MM.1S (cell line): ENCODE data around the gene KDM4F.

ENCODE experiments used
- DNase-seq: peaks from one replicate; pipeline ENCODE4 v3.0.0-alpha.2; 2015
- H2AFZ ChIP-seq: fragments of 300-600 bp; sonication (generic); 2 replicates; pipeline ENCODE4 v1.6.0; 2016; ENCODE audit warnings: antibody characterized with exemption, low read length
- H3F3A ChIP-seq: fragments of 300-600 bp; sonication (generic); 2 replicates; pipeline ENCODE4 v1.6.1; 2016; ENCODE audit warnings: mild to moderate bottlenecking, antibody characterized with exemption, low read length, moderate library complexity, mixed read lengths; ENCODE audit not compliant: insufficient read depth
- H3K27ac ChIP-seq: fragments of 300-600 bp; sonication (generic); 2 replicates; pipeline ENCODE4 v1.5.1; 2016; ENCODE audit warnings: mild to moderate bottlenecking, low read length
- H3K27me3 ChIP-seq: fragments of 300-600 bp; sonication (generic); replicated peaks from 2 replicates; pipeline ENCODE4 v1.6.0; 2016; ENCODE audit warnings: low read length; ENCODE audit not compliant: insufficient read depth
- H3K36me3 ChIP-seq: fragments of 300-600 bp; sonication (generic); replicated peaks from 2 replicates; pipeline ENCODE4 v1.6.1; 2016; ENCODE audit warnings: mild to moderate bottlenecking, low read length, mixed read lengths; ENCODE audit not compliant: insufficient read depth
- H3K4me1 ChIP-seq: fragments of 300-600 bp; sonication (generic); 2 replicates; pipeline ENCODE4 v1.6.1; 2016; ENCODE audit warnings: low read length, mixed read lengths
- H3K4me2 ChIP-seq: fragments of 300-600 bp; sonication (generic); 2 replicates; pipeline ENCODE4 v1.6.0; 2016; ENCODE audit warnings: low read depth, low read length
- H3K4me3 ChIP-seq: fragments of 300-600 bp; sonication (generic); 2 replicates; pipeline ENCODE4 v1.5.1; 2016; ENCODE audit warnings: low read length, mixed read lengths
- H3K79me2 ChIP-seq: fragments of 300-600 bp; sonication (generic); 2 replicates; pipeline ENCODE4 v1.6.1; 2016; ENCODE audit warnings: mixed run types, low read length, mixed read lengths
- H3K9ac ChIP-seq: fragments of 300-600 bp; sonication (generic); 2 replicates; pipeline ENCODE4 v1.6.1; 2016; ENCODE audit warnings: low read length, mixed read lengths
- H3K9me2 ChIP-seq: fragments of 300-600 bp; sonication (generic); replicated peaks from 2 replicates; pipeline ENCODE4 v1.6.1; 2016; ENCODE audit warnings: mild to moderate bottlenecking, low read length, mixed read lengths; ENCODE audit not compliant: insufficient read depth
- H3K9me3 ChIP-seq: fragments of 300-600 bp; sonication (generic); replicated peaks from 2 replicates; pipeline ENCODE4 v1.6.1; 2016; ENCODE audit warnings: mild to moderate bottlenecking, low read length, mixed read lengths; ENCODE audit not compliant: insufficient read depth
- H4K20me1 ChIP-seq: fragments of 300-600 bp; sonication (generic); 2 replicates; pipeline ENCODE4 v1.6.1; 2016; ENCODE audit warnings: mild to moderate bottlenecking, low read length, moderate library complexity, mixed read lengths; ENCODE audit not compliant: insufficient read depth
- CTCF ChIP-seq: fragments of 300-600 bp; sonication (generic); IDR thresholded peaks from 2 replicates; pipeline ENCODE4 v1.5.1; 2016; ENCODE audit warnings: antibody characterized with exemption, low read length, mixed read lengths
- EZH2 ChIP-seq: fragments of 300-600 bp; sonication (generic); optimal IDR thresholded peaks from 2 replicates; pipeline ENCODE3; 2017; ENCODE audit warnings: low read depth, mild to moderate bottlenecking, antibody characterized with exemption, low read length, mixed read lengths
- EZH2phosphoT487 ChIP-seq: fragments of 300-600 bp; sonication (generic); IDR thresholded peaks from 2 replicates; pipeline ENCODE4 v1.6.1; 2018; ENCODE audit warnings: antibody characterized with exemption, low read length

Gene KDM4F

GRCh38 chr11:95085117-95085816 lies 36.0 kb downstream of the KDM4F start:
- 0 out of 2 replicates have a peak, but pooled peaks cover under 1% of the 10 kb centered on the region for H3K79me2 ChIP-seq
- H2AFZ ChIP-seq: no peak overlapping the region
- no peaks in the 10 kb centered on the region for H3K9me2 ChIP-seq
- no peak overlapping the region for H3K4me2 ChIP-seq
- H3K27ac ChIP-seq: no peak overlapping the region
- no peaks in the 10 kb centered on the region for H3K9me3 ChIP-seq
- peaks cover 12% of the 10 kb centered on the region for H3F3A ChIP-seq
- H4K20me1 ChIP-seq: no peaks in the 10 kb centered on the region
- H3K4me1 ChIP-seq: peaks cover 7% of the 10 kb centered on the region
- no peak overlapping the region for H3K4me3 ChIP-seq
- H3K36me3 ChIP-seq: no peaks in the 10 kb centered on the region
- H3K9ac ChIP-seq: no peak overlapping the region
- no peaks in the 10 kb centered on the region for H3K27me3 ChIP-seq
- no peak for TF ChIP-seq CTCF
- no peak for TF ChIP-seq EZH2phosphoT487
- TF ChIP-seq EZH2: no peak
- DNase-seq: no peak

GRCh38 chr11:95086151-95086550 lies 36.9 kb downstream of the KDM4F start:
- Histone ChIP-seq H3K9me2 (no peaks in the 10 kb centered on the region), H3K27ac (no peak overlapping the region)

GRCh38 chr11:95086836-95087570 lies 37.8 kb downstream of the KDM4F start:
- peaks cover 15% of the 10 kb centered on the region for H3F3A ChIP-seq
- H3K9ac ChIP-seq: no peak overlapping the region
- no peaks in the 10 kb centered on the region for H3K27me3 ChIP-seq
- H3K9me2 ChIP-seq: no peaks in the 10 kb centered on the region
- no peaks in the 10 kb centered on the region for H3K9me3 ChIP-seq
- H3K36me3 ChIP-seq: no peaks in the 10 kb centered on the region
- no peak overlapping the region for H3K27ac ChIP-seq
- no peak overlapping the region for H3K4me2 ChIP-seq
- no peak for DNase-seq
- H3K4me1 ChIP-seq: peaks cover 14% of the 10 kb centered on the region
- TF ChIP-seq EZH2phosphoT487: no peak
- TF ChIP-seq CTCF: no peak
- TF ChIP-seq EZH2: no peak
- no peak overlapping the region for H3K4me3 ChIP-seq
- H2AFZ ChIP-seq: no peak overlapping the region
- 0 out of 2 replicates have a peak, but pooled peaks cover 9% of the 10 kb centered on the region for H3K79me2 ChIP-seq
- no peaks in the 10 kb centered on the region for H4K20me1 ChIP-seq

More at GRCh38 chr11:95086151-95086550, 36.9 kb downstream of the KDM4F start:
- no peak for TF ChIP-seq EZH2phosphoT487
- no peak for TF ChIP-seq CTCF
- TF ChIP-seq EZH2: no peak
- Histone ChIP-seq H3K27me3 (no peaks in the 10 kb centered on the region), H3K36me3 (no peaks in the 10 kb centered on the region), H3K4me3 (no peak overlapping the region), H4K20me1 (no peaks in the 10 kb centered on the region), H2AFZ (no peak overlapping the region), H3K9me3 (no peaks in the 10 kb centered on the region), H3K79me2 (0 out of 2 replicates have a peak, but pooled peaks cover 8% of the 10 kb centered on the region), H3K9ac (no peak overlapping the region), H3F3A (peaks cover 15% of the 10 kb centered on the region), H3K4me1 (peaks cover 14% of the 10 kb centered on the region), H3K4me2 (no peak overlapping the region)
- DNase-seq: no peak
